Stimulated activated naive B cell treated with anti-CD40 and anti-IgM and Interleukin-4, amounts not matched to agents 10 μg/mL and 1 μg/mL and 100 μg/mL, for 72 hours (primary cell): ENCODE data around the gene DNMT1.

Experiments
- ATAC-seq, 2 donors: fragments of 150-1000 bp; cut with Tn5 transposase; replicated peaks; 2 replicates each; pipeline ENCODE4 v1.10.0; 2021; ENCODE audit warnings: moderate library complexity in 1 of 2
- DNase-seq: peaks from one replicate; pipeline ENCODE4 v3.0.0; 2021
- H3K27ac Mint-ChIP-seq: one replicate; pipeline ENCODE4 v1.8.0; 2022; ENCODE audit warnings: mild to moderate bottlenecking, mixed read lengths
- H3K27me3 Mint-ChIP-seq, 2 donors: one replicate each; pipeline ENCODE4 v1.8.0; 2022; ENCODE audit warnings: mixed read lengths in 2 of 2
- H3K36me3 Mint-ChIP-seq, 2 donors: one replicate each; pipeline ENCODE4 v1.8.0; 2022; ENCODE audit warnings: mixed read lengths in 2 of 2, mild to moderate bottlenecking in 1 of 2
- H3K4me1 Mint-ChIP-seq, 2 donors: one replicate each; pipeline ENCODE4 v1.8.0; 2022; ENCODE audit warnings: mixed read lengths in 2 of 2, mild to moderate bottlenecking in 1 of 2
- H3K4me3 Mint-ChIP-seq, 2 donors: one replicate each; pipeline ENCODE4 v1.8.0; 2022; ENCODE audit warnings: mild to moderate bottlenecking in 2 of 2, mixed read lengths in 2 of 2, moderate library complexity in 1 of 2
- H3K9me3 Mint-ChIP-seq, 2 donors: one replicate each; pipeline ENCODE4 v1.8.0; 2022; ENCODE audit warnings: mixed read lengths in 2 of 2, mild to moderate bottlenecking in 1 of 2

The DNMT1 gene

GRCh38 chr19:10091895-10092641 lies 102.7 kb downstream of the DNMT1 start:
- Mint-ChIP-seq H3K27ac (peak overlapping the region; percentile 83), H3K27me3 (no peaks in the 10 kb centered on the region), H3K36me3 (peaks cover 59% of the 10 kb centered on the region in 2 donors), H3K9me3 (peaks cover 0 to 4% of the 10 kb centered on the region in 2 donors), H3K4me3 (peak overlapping the region; percentile 8 to 28), H3K4me1 (peaks cover 21 to 44% of the 10 kb centered on the region in 2 donors)
- DNase-seq, result no peak
- ATAC-seq, result no peak

- Mint-ChIP-seq H3K27ac (peak overlapping the region; percentile 83), H3K4me1 (peaks cover 22 to 43% of the 10 kb centered on the region in 2 donors), H3K27me3 (no peaks in the 10 kb centered on the region), H3K4me3 (no peak overlapping the region), H3K36me3 (peaks cover 61 to 62% of the 10 kb centered on the region in 2 donors), H3K9me3 (peaks cover 0 to 4% of the 10 kb centered on the region in 2 donors)
- DNase-seq, result no peak
- no peak for ATAC-seq
Measured at GRCh38 chr19:10091370-10091687, 103.4 kb downstream of the DNMT1 start.

- DNase-seq (no peak), ATAC-seq (no peak)
- Mint-ChIP-seq H3K27ac (peak overlapping the region; percentile 49), H3K4me1 (peaks cover 22 to 47% of the 10 kb centered on the region in 2 donors), H3K27me3 (no peaks in the 10 kb centered on the region), H3K9me3 (peaks cover 0 to 4% of the 10 kb centered on the region in 2 donors), H3K36me3 (peaks cover 57 to 61% of the 10 kb centered on the region in 2 donors), H3K4me3 (no peak overlapping the region)
Measured at GRCh38 chr19:10089801-10090375, 104.9 kb downstream of the DNMT1 start.

GRCh38 chr19:10088949-10089554 lies 105.7 kb downstream of the DNMT1 start:
- DNase-seq (no peak), ATAC-seq (no peak)
- Mint-ChIP-seq H3K4me3 (peak overlapping the region in 1 of 2 donors; percentile 14), H3K4me1 (peaks cover 22 to 42% of the 10 kb centered on the region in 2 donors), H3K27me3 (no peaks in the 10 kb centered on the region), H3K9me3 (peaks cover 0 to 1% of the 10 kb centered on the region in 2 donors), H3K36me3 (peaks cover 49 to 53% of the 10 kb centered on the region in 2 donors), H3K27ac (peak overlapping the region; percentile 31)

- Mint-ChIP-seq H3K9me3 (peaks cover 0 to 1% of the 10 kb centered on the region in 2 donors), H3K36me3 (peaks cover 34 to 37% of the 10 kb centered on the region in 2 donors), H3K27me3 (no peaks in the 10 kb centered on the region), H3K4me1 (peaks cover 18 to 28% of the 10 kb centered on the region in 2 donors), H3K27ac (peak overlapping the region; percentile 92), H3K4me3 (peak overlapping the region; percentile 90 to 92)
- DNase-seq, result no peak
- no peak for ATAC-seq
Measured at GRCh38 chr19:10087296-10088061, 107.3 kb downstream of the DNMT1 start.

GRCh38 chr19:10086591-10087192 lies 108.1 kb downstream of the DNMT1 start:
- ATAC-seq (peak; percentile 33 to 38), DNase-seq (no peak)
- Mint-ChIP-seq H3K27me3 (no peaks in the 10 kb centered on the region), H3K27ac (peak overlapping the region; percentile 92), H3K4me3 (peak overlapping the region; percentile 90 to 92), H3K36me3 (peaks cover 28 to 32% of the 10 kb centered on the region in 2 donors), H3K4me1 (peaks cover 12 to 23% of the 10 kb centered on the region in 2 donors), H3K9me3 (peaks cover 0 to 1% of the 10 kb centered on the region in 2 donors)

GRCh38 chr19:10085641-10086590 lies 108.8 kb downstream of the DNMT1 start, which contains the start of gene SHFL:
Gene SHFL, plus strand, starts transcription at chr19:10086317. Its CDS starts 111 bp downstream, at chr19:10086428.
- Mint-ChIP-seq H3K27me3 (no peaks in the 10 kb centered on the region), H3K9me3 (no peaks in the 10 kb centered on the region), H3K4me3 (peak within 1 kb of the TSS; percentile 90 to 92), H3K36me3 (peaks cover 24 to 28% of the 10 kb centered on the region in 2 donors), H3K27ac (peak within 1 kb of the TSS; percentile 92), H3K4me1 (peaks cover 9 to 20% of the 10 kb centered on the region in 2 donors)
- peak; percentile 93 to 94 for ATAC-seq
- DNase-seq, result peak; percentile 77

- Mint-ChIP-seq H3K9me3 (no peaks in the 10 kb centered on the region), H3K27me3 (no peaks in the 10 kb centered on the region), H3K36me3 (peaks cover 19 to 21% of the 10 kb centered on the region in 2 donors), H3K4me1 (peaks cover 9 to 20% of the 10 kb centered on the region in 2 donors), H3K4me3 (no peak overlapping the region), H3K27ac (peak overlapping the region; percentile 51)
- ATAC-seq (no peak), DNase-seq (no peak)
Measured at GRCh38 chr19:10084803-10085202, 110.0 kb downstream of the DNMT1 start.

GRCh38 chr19:10083911-10084310 lies 110.8 kb downstream of the DNMT1 start:
- ATAC-seq, result no peak
- Mint-ChIP-seq H3K36me3 (peaks cover 11 to 12% of the 10 kb centered on the region in 2 donors), H3K27me3 (peaks cover 3 to 4% of the 10 kb centered on the region in 2 donors), H3K4me1 (peaks cover 8 to 20% of the 10 kb centered on the region in 2 donors), H3K4me3 (no peak overlapping the region), H3K27ac (no peak overlapping the region), H3K9me3 (no peaks in the 10 kb centered on the region)
- no peak for DNase-seq
